ENCODE measurements around the gene SPECC1.
"Not testable (repeated sequence)": the region's sequence is repeated elsewhere in the genome, so short reads cannot be mapped to it uniquely, and the experiment has no call there.

The SPECC1 gene

GRCh38 chr17:20009302-20010098, at the start of gene SPECC1:
TSS of gene SPECC1 (plus strand) at chr17:20009359. CDS start at chr17:20096652, 87,293 bp downstream.
- peak; percentile 90 for DNase-seq

DNA sequence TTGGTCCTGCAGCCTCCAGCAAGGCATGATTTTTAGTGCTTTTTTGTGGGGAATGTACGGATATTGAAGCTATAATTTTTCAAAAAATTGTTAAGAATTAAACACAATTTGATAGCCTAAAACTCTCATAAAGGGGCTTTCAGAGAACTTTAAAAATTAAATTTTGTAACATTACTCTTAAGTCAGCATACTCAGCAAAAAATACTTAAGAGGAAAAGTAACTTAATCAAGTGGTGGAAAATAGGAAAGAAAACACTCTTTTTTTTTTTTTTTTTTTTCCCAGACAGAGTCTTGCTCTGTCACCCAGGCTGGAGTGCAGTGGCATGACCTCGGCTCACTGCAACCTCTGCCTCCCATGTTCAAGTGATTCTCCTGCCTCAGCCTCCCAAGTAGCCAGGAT, 46.2 kb upstream of the SPECC1 start:
- not testable (repeated sequence) for DNase-seq

DNA sequence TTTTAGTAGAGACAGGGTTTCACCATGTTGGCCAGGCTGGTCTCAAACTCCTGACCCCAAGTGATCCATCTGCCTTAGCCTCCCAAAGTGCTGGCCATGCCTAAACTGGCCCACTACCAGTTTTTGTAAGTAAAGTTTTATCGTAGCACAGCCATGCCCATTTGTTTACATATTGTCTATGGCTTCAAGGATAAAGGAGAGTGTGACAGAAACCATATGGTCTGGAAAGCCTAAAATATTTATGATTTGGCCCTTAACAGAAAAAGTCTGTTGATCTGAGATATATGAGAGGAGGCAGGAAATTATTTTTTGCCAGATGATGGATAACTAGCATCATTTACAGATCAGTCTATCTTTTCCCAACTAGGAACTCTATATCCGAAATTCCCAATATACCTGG, 36.0 kb upstream of the SPECC1 start:
- no peak for DNase-seq

- no peak for DNase-seq
Observed at GRCh38 chr17:19975601-19976000, 33.6 kb upstream of the SPECC1 start.

DNA sequence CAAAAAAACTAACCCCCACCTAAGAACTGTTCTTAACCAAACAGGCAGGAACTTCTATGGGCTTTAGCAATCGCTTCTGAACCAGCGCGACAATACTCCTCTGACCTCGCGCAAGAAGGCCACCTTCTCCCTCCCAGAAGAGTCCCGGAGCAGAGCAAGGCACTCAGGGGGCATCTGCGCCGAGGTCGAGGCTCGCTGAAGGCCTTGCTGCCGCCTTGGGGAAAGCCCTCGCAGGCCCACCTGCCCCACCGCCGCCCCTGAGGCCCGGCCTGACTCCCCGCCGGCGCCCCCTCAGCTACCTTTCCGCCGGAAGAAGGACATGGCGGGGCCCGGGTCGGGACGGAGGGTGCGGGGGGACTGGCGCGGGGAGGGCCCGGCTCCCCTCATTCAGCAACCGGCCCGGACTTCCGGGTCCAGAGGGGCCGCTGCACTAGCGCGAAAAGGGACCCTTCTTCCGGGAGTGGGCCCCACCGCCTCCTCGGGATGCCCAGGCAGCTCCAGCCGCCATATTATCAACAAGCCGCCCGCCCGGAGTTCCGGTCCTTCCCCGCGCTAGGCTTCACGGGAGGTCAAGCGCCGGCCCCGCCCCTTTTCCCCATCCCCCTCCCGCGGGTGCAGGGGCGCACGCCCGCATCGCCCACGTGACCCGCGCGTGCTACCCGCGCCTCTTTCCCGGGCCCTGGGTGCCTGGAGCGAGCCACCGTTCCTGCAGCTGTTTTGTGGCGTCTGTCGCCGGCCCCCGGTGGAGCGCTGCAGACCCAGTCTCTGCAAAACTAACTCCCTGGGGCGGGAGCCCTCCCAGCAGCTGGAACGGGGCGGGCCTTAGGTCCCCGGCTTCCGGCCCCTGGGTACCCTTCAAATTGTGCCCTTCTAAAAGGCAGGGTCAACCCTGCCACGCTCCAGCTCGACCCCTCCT, 31.6 kb upstream of the SPECC1 start, which contains the start of gene AKAP10:
Gene AKAP10, minus strand, starts transcription at position 536 of the 916 bp plus-strand sequence. Its CDS starts 149 bp downstream, at position 387.
- DNase-seq: peak; percentile 95

- peak; percentile 25 for DNase-seq
Observed at GRCh38 chr17:19978209-19978802, 30.9 kb upstream of the SPECC1 start.

DNA sequence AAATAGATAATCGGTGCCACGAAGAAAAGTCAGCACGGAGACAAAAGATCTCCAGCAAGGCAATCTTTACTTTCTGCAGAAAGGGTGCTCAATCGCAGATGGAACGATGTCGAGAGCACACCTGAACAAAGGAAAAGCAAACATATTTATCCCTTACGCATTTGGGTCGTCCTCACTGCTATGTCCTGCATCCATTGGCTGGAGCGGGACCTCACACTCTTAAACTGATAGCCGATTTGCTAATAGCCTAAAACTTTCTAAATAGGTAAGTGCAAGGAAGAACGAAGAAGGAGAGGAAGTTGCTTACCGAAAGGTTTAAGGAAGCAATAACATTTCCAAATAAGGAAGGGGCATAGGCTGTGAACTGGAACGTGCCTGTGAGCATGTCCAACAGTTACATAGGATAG, 30.4 kb upstream of the SPECC1 start:
- DNase-seq: no peak

GRCh38 chr17:19979917-19980770, 29.0 kb upstream of the SPECC1 start:
- DNase-seq: no peak

GRCh38 chr17:19986941-19987861, 22.0 kb upstream of the SPECC1 start:
- DNase-seq: no peak

GRCh38 chr17:19987897-19988296, 21.3 kb upstream of the SPECC1 start:
- DNase-seq: no peak

DNA sequence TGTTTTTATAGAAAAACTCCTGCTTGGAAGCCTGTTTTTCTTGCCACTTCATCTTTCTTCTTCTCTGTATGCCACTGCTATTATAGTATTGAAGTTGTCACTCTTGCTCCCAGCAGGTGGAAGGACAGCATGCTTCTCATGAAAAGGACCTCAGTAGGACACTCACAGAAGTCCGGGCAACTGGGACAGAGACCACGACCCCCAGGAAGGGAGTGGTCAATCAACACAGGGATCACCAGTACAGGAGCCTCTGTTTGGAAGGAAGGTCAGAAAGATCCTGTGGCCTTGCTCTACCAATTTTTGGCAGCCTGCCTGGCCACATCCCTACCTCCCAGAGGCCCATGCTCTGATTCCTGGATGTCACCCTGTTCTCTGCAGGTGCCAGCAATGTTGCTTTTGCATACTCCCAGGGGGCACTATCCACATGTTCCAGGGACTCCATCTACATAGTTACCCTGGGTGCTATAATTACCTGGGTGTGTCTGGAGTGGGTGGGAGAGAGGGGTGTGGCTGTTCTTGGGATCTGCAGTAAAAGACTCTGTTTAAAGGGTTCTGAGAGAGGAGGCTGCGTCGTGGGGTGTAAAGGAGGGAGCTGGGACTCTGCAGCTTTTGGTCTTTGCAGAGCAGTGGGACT, 17.8 kb upstream of the SPECC1 start:
- no peak for DNase-seq

DNA sequence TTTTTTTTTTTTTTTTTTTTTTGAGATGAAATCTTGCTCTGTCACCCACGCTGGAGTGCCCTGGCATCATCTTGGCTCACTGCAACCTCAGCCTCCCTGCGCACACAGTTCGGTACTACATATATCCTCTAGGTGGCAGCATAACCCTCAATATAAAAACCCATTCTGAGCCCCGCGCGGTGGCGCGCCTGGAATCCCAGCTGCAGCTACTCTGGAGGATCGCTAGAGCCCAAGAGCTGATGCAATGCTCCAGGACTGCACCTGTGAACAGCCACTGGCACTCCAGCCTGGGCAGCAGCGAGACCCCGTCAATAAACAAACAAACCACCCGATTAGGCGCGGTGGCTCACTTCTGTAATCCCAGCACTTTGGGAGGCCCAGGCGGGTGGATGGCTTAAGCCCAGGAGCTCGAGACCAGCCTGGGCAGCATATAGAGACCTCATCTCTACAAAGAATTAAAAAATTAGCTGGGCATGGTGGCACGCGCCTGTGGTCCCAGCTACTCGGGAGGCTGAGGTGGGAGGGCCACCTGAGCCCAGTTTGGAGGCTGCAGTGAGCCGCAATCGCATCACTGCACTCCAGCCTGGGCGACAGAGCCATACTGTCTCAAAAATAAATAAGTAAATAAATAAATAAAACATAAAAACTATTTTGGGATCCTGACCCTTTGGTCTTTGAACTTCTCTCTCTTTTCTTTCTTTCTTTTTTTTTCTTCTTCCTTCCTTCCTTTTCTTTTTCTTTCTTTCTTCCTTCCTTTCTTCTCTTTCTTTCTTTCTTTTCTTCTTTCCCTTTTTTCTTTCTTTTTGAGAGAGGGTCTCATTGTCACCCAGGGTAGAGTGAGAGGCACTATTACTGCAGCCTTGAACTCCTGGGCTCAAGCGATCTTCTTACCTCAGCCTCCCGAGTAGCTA, 16.1 kb upstream of the SPECC1 start:
- DNase-seq: peak; percentile 73

- no peak for DNase-seq
Observed at GRCh38 chr17:19996086-19996485, 13.1 kb upstream of the SPECC1 start.

DNA sequence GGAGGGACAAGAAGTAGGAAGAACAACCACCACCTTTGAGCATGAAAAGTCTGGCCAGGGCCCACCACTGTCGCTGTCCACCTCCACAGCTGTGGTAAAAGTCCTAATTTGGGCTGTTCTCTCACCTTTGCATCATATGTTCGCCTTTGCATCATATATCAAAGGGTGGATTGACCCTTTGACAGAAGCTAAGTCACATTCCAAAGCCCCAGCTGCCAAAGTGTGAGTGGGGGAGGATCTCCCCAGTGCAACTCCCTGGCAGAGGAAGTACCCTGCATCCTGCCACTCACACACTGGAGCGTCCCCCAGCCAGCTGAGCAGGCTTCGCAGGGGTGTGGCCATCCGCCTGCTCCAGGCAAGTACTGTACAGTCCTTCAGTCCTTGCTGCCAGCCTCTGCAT, 12.7 kb upstream of the SPECC1 start:
- no peak for DNase-seq

DNA sequence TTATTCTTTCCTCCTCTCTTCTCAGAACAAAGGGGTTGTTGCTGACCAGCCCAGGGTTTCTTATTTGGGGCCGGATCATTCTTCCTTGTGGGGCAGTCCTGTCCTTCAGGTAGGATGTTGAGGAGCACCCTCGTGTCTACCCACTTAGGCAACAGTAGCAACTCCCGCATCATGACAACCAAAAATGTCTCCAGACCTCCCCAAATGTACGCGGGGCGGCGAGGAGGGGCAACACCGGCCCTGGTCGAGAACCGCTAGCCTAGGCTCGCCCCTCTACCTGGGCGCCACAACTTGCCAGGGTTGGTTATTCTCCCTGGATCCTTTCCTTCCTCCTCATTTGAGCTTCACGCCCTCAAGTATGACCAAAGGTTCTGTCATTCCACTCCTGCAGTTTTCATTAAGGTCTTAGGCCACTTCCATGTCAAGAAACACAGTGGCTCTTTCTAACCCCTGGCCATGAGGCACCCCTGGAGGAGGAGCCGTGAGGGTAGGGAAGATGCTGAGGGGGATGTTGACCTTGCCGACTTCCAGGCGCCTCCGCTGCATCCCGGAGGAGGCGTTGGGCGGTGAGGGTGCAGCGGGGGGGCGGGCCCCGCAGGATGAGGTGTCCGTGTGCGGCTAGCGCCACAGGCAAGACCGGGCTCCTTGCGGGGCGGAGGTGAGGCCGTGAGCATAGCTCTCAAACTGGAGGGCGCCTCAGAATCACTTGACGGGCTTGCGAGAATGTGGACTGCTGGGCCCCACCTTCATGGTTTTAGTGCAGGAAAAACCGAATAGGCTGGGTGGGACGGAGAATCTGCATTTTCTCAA, 712 bp upstream of the SPECC1 start:
- DNase-seq: no peak

DNA sequence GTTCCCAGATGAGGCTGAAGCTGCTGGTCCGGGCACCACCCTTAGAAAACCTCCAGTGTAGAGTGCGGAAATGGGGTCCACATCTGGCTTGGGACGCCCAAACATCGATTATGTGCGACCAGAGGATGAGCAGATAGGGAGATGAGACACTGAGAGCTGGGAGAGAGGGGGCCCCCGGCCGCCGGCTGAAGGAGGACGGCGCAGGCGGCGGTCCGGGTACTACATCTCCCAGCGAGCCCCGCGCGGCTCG, 182 bp upstream of the SPECC1 start:
- no peak for DNase-seq

- DNase-seq: no peak
Observed at GRCh38 chr17:20010099-20010863, 1.1 kb downstream of the SPECC1 start.

GRCh38 chr17:20010936-20011335, 1.8 kb downstream of the SPECC1 start:
- no peak for DNase-seq
